B cell (primary cell): ENCODE results near the gene DEFB124. TPM values are rescaled to one million over a fixed set of nuclear protein-coding genes. Genes with fewer than 3 reads are reported as not detected.

Source experiments
- ATAC-seq: fragments of 200-7000 bp; cut with Tn5 transposase; one replicate; pipeline ENCODE4 v1.10.0; 2021; ENCODE audit warnings: low read depth, mild to moderate bottlenecking, moderate number of reproducible peaks, moderate library complexity
- CTCF ChIA-PET: fragments of 350-600 bp; sonication (Branson Sonifier 250); formaldehyde crosslinking; loops from one replicate; lab custom pipeline; 2021; ENCODE audit warnings: antibody characterized with exemption, inconsistent platforms; lab: Charles Lee
- POLR2A ChIA-PET: fragments of 350-600 bp; sonication (Branson Sonifier 250); formaldehyde crosslinking; loops from one replicate; lab custom pipeline; 2021; ENCODE audit warnings: antibody characterized with exemption; lab: Charles Lee
- DNase-seq: peaks from one replicate; pipeline ENCODE4 v3.0.0; 2013
- H2AFZ ChIP-seq: 2 replicates; pipeline ENCODE4 v1.6.1; 2012; ENCODE audit warnings: mild to moderate bottlenecking, low read depth, low read length; ENCODE audit not compliant: insufficient read depth, poor library complexity, severe bottlenecking
- H3K27ac ChIP-seq, 2 donors: 1 replicate in 1 of 2; 2 replicates in 1 of 2; pipeline ENCODE4 v1.5.1; 2012 to 2013; ENCODE audit warnings: low read length in 2 of 2, mild to moderate bottlenecking in 2 of 2, moderate library complexity in 1 of 2
- H3K27me3 ChIP-seq, 4 experiments: fragments of 200-600 bp in 1 of 4; sonication (generic) in 1 of 4; replicated peaks in 1 of 4; 1 replicate in 2 of 4; 2 replicates in 2 of 4; pipeline versions ENCODE4 v1.6.1 to v1.7.0; 2013 to 2016; ENCODE audit warnings: low read length in 3 of 4, mild to moderate bottlenecking in 2 of 4, mixed read lengths in 1 of 4, moderate library complexity in 1 of 4; ENCODE audit not compliant: insufficient read depth in 4 of 4, control insufficient read depth in 3 of 4; ENCODE audit errors: control extremely low read depth in 1 of 4
- H3K36me3 ChIP-seq, 2 experiments: replicated peaks in 1 of 2; 1 replicate in 1 of 2; 2 replicates in 1 of 2; pipeline versions ENCODE4 v1.6.1 to v1.7.1; 2013; ENCODE audit warnings: low read length in 1 of 2; ENCODE audit not compliant: insufficient read depth in 2 of 2, control insufficient read depth in 1 of 2; ENCODE audit errors: control extremely low read depth in 1 of 2, extremely low read depth in 1 of 2
- H3K4me1 ChIP-seq, 2 donors: fragments of 200-600 bp in 1 of 2; sonication (generic) in 1 of 2; 1 replicate in 1 of 2; 2 replicates in 1 of 2; pipeline versions ENCODE4 v1.5.1 to v1.6.1; 2013 to 2017; ENCODE audit warnings: low read length in 2 of 2; ENCODE audit not compliant: control insufficient read depth in 2 of 2, insufficient read depth in 2 of 2
- H3K4me2 ChIP-seq: replicated peaks from 2 replicates; pipeline ENCODE3; 2012; ENCODE audit warnings: mild to moderate bottlenecking, low read depth, low read length; ENCODE audit not compliant: poor library complexity, severe bottlenecking
- H3K4me3 ChIP-seq, 5 experiments: fragments of 200-600 bp in 1 of 5; sonication (generic) in 1 of 5; 1 replicate in 3 of 5; 2 replicates in 2 of 5; pipeline versions ENCODE4 v1.5.1 to v1.7.0; 2011 to 2016; ENCODE audit warnings: low read length in 4 of 5, mild to moderate bottlenecking in 4 of 5, low read depth in 2 of 5, control low read depth in 1 of 5, moderate library complexity in 1 of 5; ENCODE audit not compliant: insufficient read depth in 1 of 5; ENCODE audit errors: control extremely low read depth in 1 of 5, extremely low read depth in 1 of 5
- H3K79me2 ChIP-seq: fragments of 200-600 bp; sonication (generic); one replicate; pipeline ENCODE4 v1.6.0; 2016; ENCODE audit warnings: low read length; ENCODE audit not compliant: control insufficient read depth, insufficient read depth
- H3K9ac ChIP-seq: fragments of 200-600 bp; sonication (generic); 2 replicates; pipeline ENCODE4 v1.6.1; 2017; ENCODE audit warnings: mild to moderate bottlenecking, low read length, moderate library complexity
- H3K9me3 ChIP-seq, 3 donors: one replicate each; pipeline versions ENCODE4 v1.6.1 to v1.7.1; 2013; ENCODE audit warnings: low read length in 2 of 3; ENCODE audit not compliant: control insufficient read depth in 2 of 3, insufficient read depth in 1 of 3; ENCODE audit errors: control extremely low read depth in 1 of 3
- H4K20me1 ChIP-seq: 2 replicates; pipeline ENCODE4 v1.6.0; 2012; ENCODE audit warnings: mild to moderate bottlenecking, low read length; ENCODE audit not compliant: insufficient read depth, control insufficient read depth, poor library complexity, severe bottlenecking
- H3K27ac Mint-ChIP-seq: one replicate; pipeline ENCODE4 v1.8.0; 2021; ENCODE audit warnings: mixed read lengths
- H3K27me3 Mint-ChIP-seq: one replicate; pipeline ENCODE4 v1.8.0; 2021; ENCODE audit warnings: mixed read lengths
- H3K4me1 Mint-ChIP-seq: one replicate; pipeline ENCODE4 v1.8.0; 2021; ENCODE audit warnings: mixed read lengths
- H3K4me3 Mint-ChIP-seq: one replicate; pipeline ENCODE4 v1.8.0; 2021; ENCODE audit warnings: mixed read lengths
- H3K9me3 Mint-ChIP-seq: one replicate; pipeline ENCODE4 v1.8.0; 2022; ENCODE audit warnings: mixed read lengths; ENCODE audit not compliant: insufficient read depth
- CTCF ChIP-seq: fragments of 200-600 bp; IDR thresholded peaks from one replicate; pipeline ENCODE4 v1.8.0; 2022; ENCODE audit warnings: antibody characterized with exemption, mild to moderate bottlenecking
- EZH2 ChIP-seq: IDR thresholded peaks from 2 replicates; pipeline ENCODE4 v1.6.1; 2012; ENCODE audit warnings: borderline replicate concordance, low read depth, mild to moderate bottlenecking, moderate library complexity, low read length; ENCODE audit not compliant: insufficient read depth, poor library complexity, severe bottlenecking
- WGBS: methylation state at CpG from one replicate; pipeline ENCODE4 v1.1.5; 2013; ENCODE audit warnings: missing lambda C conversion rate; ENCODE audit not compliant: insufficient coverage; 5-methylcytosine and 5-hydroxymethylcytosine counted together
- intact Hi-C: fragments of 100-400 bp; cut with micrococcal nuclease; formaldehyde crosslinking; loops from one replicate; pipeline ENCODE4 v1.10.0; 2022
- polyA minus RNA-seq: library from RNA; depleted of rRNA, polyadenylated mRNA; stranded (reverse); fragments of >200 nt; gene quantifications from 2 replicates; pipeline ENCODE4 v1.2.3, GENCODE V29; 2012
- polyA plus RNA-seq: library from polyadenylated mRNA; depleted of rRNA; stranded (reverse); fragments of >200 nt; gene quantifications from 2 replicates; pipeline ENCODE4 v1.2.3, GENCODE V29; 2012
- total RNA-seq, 2 donors: library from RNA; stranded (reverse); fragments of 120-200 nt in 1 of 2; gene quantifications; 1 replicate in 1 of 2; 2 replicates in 1 of 2; pipeline versions ENCODE4 v1.2.3 to v1.2.4, GENCODE V29; 2013 to 2022

The DEFB124 gene
- total RNA-seq = not detected in 2 replicates
- not detected for total RNA-seq (2013)
- polyA plus RNA-seq = not detected in 2 replicates
- polyA minus RNA-seq = not detected in 2 replicates

- Histone ChIP-seq H3K27ac (no peak within 1 kb of the TSS), H3K4me3 (peak within 1 kb of the TSS in 1 of 5 experiments; percentile 7), H3K4me1 (peaks cover 23 to 24% of the 10 kb centered on the region in 2 donors), H3K9ac (no peak within 1 kb of the TSS), H3K36me3 (no peaks in the 10 kb centered on the region), H3K27me3 (peaks cover 0 to 35% (median 11%) of the 10 kb centered on the region in 4 experiments), H3K9me3 (peaks cover 0 to 5% (median 0%) of the 10 kb centered on the region in 3 donors), H3K79me2 (no peaks in the 10 kb centered on the region), H3K4me2 (peak within 1 kb of the TSS; percentile 60), H4K20me1 (no peaks in the 10 kb centered on the region), H2AFZ (peak within 1 kb of the TSS; percentile 56)
- TF ChIP-seq EZH2 (no peak), CTCF (no peak)
- Mint-ChIP-seq H3K4me1 (peaks cover 24% of the 10 kb centered on the region), H3K27me3 (peaks cover 48% of the 10 kb centered on the region), H3K9me3 (no peaks in the 10 kb centered on the region), H3K27ac (no peak within 1 kb of the TSS), H3K4me3 (peak within 1 kb of the TSS; percentile 59)
- ATAC-seq (no peak), DNase-seq (no peak)
- intact Hi-C loops = no loop called here
- WGBS = 7% methylated on average over 28 of the region's 33 CpGs
- CTCF ChIA-PET = interaction anchor here (1.5 to 3.5 kb wide), 2 partner anchors 14 to 28 kb away, joined by 4 to 14 read pairs; no protein-coding TSS in a partner anchor
- POLR2A ChIA-PET = no interaction called here
Measured at GRCh38 chr20:31474758-31475427, at the start of gene DEFB124, which contains the start of gene REM1. Gene DEFB124 (minus strand): TSS chr20:31475127. CDS start chr20:31473013, 2,114 bp downstream. Gene REM1 (plus strand): TSS chr20:31475288. CDS start chr20:31476446, 1,158 bp downstream.
